Medulla oblongata (tissue), 1 donor: ENCODE measurements around the gene PTPN1.

Source experiments
- DNase-seq: peaks from one replicate; pipeline ENCODE4 v3.0.0-alpha.2; 2015; ENCODE audit errors: extremely low spot score

Gene PTPN1

DNA sequence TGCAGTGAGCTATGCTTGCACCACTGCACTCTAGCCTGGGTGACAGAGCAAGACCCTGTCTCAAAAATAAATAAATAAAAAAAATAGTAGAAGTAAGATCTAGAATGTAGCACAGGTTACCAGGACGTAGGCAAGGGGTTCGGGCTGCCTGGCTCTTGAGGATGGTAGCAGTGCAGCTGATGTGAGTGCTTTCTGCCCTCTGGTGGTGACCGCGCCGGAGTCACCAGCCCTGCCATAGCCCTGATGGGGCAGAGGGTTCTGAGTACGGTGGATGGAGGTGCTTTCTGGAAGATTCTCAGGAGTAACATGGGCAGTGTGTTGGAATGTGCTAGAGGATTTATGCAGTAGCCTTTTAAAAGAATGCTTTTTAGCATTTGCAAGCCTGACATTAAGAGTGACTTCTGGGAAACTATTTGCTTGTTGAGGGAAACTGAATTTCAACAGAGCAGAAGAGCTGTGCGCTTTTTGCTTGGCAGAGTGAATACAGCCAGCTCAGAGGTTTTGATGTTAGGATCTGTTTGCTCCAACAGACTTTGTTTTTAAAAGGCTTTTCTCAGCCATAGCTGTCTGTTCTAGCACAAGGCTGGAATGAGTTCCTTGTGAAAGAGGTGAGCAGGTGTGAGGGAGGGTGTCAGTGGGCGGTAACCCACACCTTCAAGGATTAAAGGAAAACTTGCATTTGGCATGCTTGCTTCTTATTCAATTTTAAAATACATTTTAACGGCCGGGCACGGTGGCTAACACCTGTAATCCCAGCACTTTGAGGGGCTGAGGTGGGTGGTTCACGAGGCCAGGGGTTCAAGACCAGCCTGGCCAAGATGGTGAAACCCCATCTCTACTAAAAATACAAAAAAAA, 65.9 kb downstream of the PTPN1 start:
- DNase-seq, result peak; percentile 65

DNA sequence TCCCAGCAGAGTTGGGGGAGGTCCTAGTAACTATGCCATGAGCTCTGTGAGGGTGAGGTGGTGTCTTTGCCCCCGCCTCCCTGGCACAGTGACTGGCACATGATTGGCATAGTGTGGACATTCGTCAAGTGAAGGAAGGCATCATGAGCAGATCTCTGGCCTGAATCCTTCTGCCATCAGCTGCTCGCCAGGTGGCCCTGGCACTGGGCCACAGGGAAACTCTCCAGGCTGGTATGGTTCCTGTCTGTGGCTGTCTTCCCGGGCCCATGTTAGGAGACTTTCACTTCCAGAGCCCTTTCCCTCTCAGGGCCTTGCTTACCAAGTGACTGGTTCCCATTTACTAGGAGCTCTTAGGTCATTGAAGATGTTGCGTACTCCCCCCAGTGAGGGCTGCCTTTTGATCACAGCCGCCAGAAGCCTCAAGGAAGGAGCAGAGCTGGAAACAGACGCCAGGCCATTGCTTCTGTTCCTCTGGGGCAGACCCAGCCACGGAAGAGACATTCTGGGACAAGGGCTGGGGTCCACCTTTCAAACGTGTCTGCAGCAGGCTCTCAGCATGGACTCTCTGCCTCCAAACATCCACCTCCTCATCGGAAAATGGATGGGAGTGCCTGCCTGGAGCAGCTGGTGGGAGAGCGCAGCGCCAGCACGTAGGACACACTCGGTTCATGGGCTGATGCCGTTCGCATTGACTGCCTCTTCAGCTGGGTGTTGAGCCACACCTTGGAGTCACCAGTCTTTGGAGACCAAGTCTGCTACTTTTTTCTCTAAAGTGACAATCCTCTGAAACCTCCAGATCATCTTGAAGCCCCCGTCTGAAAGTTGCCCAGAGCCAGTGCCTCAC, 67.2 kb downstream of the PTPN1 start:
- DNase-seq, result no peak

GRCh38 chr20:50578061-50578777, 68.0 kb downstream of the PTPN1 start:
- DNase-seq, result no peak

GRCh38 chr20:50578778-50579165, 68.6 kb downstream of the PTPN1 start:
- DNase-seq, result no peak

- no peak for DNase-seq
Measured at GRCh38 chr20:50579511-50579910, 69.3 kb downstream of the PTPN1 start.

DNA sequence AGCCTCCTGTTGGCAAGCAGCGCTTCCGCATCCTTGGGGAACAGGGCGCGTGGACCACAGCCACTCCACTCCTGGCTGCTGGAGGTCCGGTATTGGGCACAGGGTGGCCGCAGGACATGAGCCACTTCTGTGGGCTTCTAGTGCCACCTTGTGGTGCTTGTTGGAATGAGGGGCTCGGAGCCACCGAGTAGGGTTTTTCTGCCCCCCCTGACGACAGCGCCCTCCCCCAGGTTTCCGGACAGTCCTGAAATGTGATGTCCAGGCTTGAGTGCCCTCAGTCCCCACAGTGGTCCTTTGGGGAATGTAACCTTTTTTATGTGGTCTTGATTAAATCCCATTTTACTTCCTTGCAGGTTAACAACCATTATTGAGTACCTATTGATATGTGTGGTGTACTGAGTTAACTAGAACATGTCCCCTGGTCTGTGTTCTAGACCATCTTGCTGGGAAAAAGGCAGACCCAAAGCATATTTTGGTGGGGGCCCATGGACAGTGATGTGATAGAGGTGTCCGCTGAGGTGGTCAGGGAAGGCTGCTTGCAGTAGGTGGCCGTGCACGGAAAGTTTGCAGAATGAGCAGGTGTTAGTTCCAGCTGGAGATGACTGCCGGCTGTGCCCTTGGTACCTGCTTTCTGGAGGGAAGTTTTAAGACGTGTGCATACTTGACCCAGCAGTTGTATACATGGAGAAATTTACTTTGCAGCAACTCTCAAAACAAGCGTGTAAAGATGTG, 70.0 kb downstream of the PTPN1 start:
- peak; percentile 46 for DNase-seq

- no peak for DNase-seq
Measured at GRCh38 chr20:50580842-50581544, 70.8 kb downstream of the PTPN1 start.

GRCh38 chr20:50582092-50582491, 71.9 kb downstream of the PTPN1 start:
- no peak for DNase-seq

- DNase-seq, result no peak
Measured at GRCh38 chr20:50582591-50583234, 72.5 kb downstream of the PTPN1 start.

DNA sequence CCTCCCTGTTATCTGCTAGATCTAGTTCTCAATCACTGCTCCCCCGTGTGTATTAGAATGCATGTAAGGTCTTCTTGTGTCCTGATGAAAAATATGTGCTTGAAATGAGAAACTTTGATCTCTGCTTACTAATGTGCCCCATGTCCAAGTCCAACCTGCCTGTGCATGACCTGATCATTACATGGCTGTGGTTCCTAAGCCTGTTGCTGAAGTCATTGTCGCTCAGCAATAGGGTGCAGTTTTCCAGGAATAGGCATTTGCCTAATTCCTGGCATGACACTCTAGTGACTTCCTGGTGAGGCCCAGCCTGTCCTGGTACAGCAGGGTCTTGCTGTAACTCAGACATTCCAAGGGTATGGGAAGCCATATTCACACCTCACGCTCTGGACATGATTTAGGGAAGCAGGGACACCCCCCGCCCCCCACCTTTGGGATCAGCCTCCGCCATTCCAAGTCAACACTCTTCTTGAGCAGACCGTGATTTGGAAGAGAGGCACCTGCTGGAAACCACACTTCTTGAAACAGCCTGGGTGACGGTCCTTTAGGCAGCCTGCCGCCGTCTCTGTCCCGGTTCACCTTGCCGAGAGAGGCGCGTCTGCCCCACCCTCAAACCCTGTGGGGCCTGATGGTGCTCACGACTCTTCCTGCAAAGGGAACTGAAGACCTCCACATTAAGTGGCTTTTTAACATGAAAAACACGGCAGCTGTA, 73.4 kb downstream of the PTPN1 start:
- no peak for DNase-seq

DNA sequence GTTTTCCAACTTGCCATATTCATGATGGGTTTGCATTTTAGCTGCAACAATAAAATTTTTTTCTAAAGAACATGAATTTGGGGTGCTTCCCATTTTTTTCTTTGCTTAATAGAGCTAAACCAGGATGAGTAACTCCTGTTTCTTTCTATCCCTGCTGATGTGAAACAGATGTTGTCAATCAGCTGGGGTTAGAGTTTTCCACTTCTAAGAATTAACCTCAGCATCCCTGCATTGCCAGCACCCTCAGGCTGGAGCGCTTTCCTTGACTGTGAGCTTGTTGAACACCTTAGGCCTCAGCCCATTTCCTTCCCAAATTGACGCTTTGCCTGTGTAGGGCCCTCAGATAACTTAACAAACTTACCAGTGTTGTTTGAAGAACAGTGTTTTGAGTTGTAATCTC, 74.5 kb downstream of the PTPN1 start:
- DNase-seq, result no peak

- no peak for DNase-seq
Measured at GRCh38 chr20:50585214-50585613, 75.0 kb downstream of the PTPN1 start.

DNA sequence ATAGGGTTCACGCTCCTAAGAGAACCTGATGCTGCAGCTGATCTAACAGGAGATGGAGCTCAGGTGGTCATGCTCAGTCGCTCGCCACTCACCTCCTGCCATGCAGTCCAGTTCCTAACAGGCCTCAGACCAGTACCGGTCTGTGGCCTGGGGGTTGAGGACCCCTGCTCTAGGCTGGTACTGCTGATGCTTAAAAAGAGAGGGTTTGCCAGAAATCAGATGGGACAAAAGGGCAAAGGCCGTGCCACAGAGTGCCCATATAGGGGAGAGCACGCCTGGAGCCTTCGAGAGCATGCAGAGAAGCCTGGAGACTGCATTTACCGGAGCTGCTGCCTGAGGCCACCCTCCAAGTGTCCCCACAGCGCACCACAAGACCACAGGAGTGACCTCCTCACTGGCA, 75.5 kb downstream of the PTPN1 start:
- no peak for DNase-seq

- DNase-seq, result no peak
Measured at GRCh38 chr20:50586531-50587232, 76.5 kb downstream of the PTPN1 start.

DNA sequence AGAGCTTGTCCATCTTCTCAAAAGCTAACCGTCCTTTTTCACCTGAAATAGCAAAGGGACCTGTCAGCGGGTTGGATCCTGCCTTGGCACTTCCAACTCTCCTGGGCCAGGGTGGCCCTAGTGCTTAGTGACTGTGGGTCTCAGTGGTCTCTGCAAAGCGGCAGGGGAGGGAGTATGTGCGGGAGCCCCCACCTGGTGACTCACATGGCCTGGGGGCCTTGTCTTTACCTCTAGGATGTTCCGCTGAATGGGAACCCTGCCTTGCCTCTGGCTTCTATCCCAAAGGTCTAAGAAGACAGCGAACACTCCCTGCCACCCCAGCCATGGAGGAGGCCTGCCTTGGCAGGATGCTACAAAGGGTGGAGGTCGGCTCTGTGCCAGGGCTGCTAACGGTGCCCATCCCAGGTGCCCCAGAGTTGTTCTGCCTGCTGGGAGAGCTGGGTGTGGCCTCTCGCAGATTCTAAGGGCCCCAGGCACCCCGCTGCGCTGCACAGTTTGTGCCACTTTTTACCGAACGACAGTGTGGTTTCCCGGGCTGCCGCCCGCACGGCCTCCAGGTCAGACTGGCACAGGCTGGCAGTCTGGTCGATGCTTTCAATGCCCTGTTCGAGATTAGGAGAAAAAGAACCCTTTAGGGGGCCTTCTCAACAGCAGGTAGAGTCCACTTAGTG, 77.2 kb downstream of the PTPN1 start:
- no peak for DNase-seq

GRCh38 chr20:50588034-50588736, 78.0 kb downstream of the PTPN1 start:
- peak; percentile 47 for DNase-seq

- no peak for DNase-seq
Measured at GRCh38 chr20:50589548-50590347, 79.6 kb downstream of the PTPN1 start.
